ENCODE data around the gene SERPINI1. TPM values are rescaled to one million over a fixed set of nuclear protein-coding genes. Genes with fewer than 3 reads are reported as not detected.

Gene SERPINI1
- total RNA-seq, result 10.6 TPM
- long read RNA-seq, transcript SERPINI1-202 (9 exons, 1,890 nt), result major isoform, 7 of 9 reads
- long read RNA-seq, partial matches to known transcripts, result 0 of 9 reads
- long read RNA-seq, other reads (novel, unspliced or antisense), result 1 of 9 reads

- peak; percentile 87 for DNase-seq
- H3K27ac ChIP-seq (replicated peaks), result peak within 1 kb of the TSS; percentile 96
- intact Hi-C loops (cut with micrococcal nuclease), result no loop called here
- no peaks in the 10 kb centered on the region for H3K36me3 ChIP-seq
- H3K27me3 ChIP-seq (ENCODE audit: low read depth), result no peaks in the 10 kb centered on the region
- TF ChIP-seq CTCF (IDR thresholded peaks at IDR 0.05; ENCODE audit: borderline replicate concordance), result no peak
- H3K4me1 ChIP-seq, result peaks cover 63% of the 10 kb centered on the region
- H3K4me3 ChIP-seq, result peak within 1 kb of the TSS; percentile 96
- no peaks in the 10 kb centered on the region for H3K9me3 ChIP-seq (replicated peaks)
Observed at GRCh38 chr3:167735233-167736138, at the start of gene SERPINI1. TSS of gene SERPINI1 (plus strand) at chr3:167735721. CDS start at chr3:167789129, 53,408 bp downstream.

- no peak for TF ChIP-seq CTCF (IDR thresholded peaks at IDR 0.05; ENCODE audit: borderline replicate concordance)
- Histone ChIP-seq H3K27me3 (ENCODE audit: low read depth) (no peaks in the 10 kb centered on the region), H3K27ac (replicated peaks) (no peak overlapping the region), H3K9me3 (replicated peaks) (no peaks in the 10 kb centered on the region), H3K4me3 (no peak overlapping the region), H3K36me3 (peaks cover 57% of the 10 kb centered on the region), H3K4me1 (no peaks in the 10 kb centered on the region)
- no peak for DNase-seq
- intact Hi-C loops (cut with micrococcal nuclease), result no loop called here
Observed at GRCh38 chr3:167691366-167691765, 44.2 kb upstream of the SERPINI1 start.

GRCh38 chr3:167694121-167694520 is 41.4 kb upstream of the SERPINI1 start:
- no peak overlapping the region for H3K27ac ChIP-seq (replicated peaks)
- peaks cover 15% of the 10 kb centered on the region for H3K4me1 ChIP-seq
- H3K4me3 ChIP-seq, result no peak overlapping the region
- H3K27me3 ChIP-seq (ENCODE audit: low read depth), result no peaks in the 10 kb centered on the region
- no peak for TF ChIP-seq CTCF (IDR thresholded peaks at IDR 0.05; ENCODE audit: borderline replicate concordance)
- intact Hi-C loops (cut with micrococcal nuclease), result no loop called here
- H3K9me3 ChIP-seq (replicated peaks), result no peaks in the 10 kb centered on the region
- no peak for DNase-seq
- H3K36me3 ChIP-seq, result peaks cover 43% of the 10 kb centered on the region

- intact Hi-C loops (cut with micrococcal nuclease), result no loop called here
- Histone ChIP-seq H3K27ac (replicated peaks) (no peak overlapping the region), H3K4me1 (peaks cover 20% of the 10 kb centered on the region), H3K9me3 (replicated peaks) (no peaks in the 10 kb centered on the region), H3K27me3 (ENCODE audit: low read depth) (no peaks in the 10 kb centered on the region), H3K4me3 (no peak overlapping the region), H3K36me3 (peaks cover 31% of the 10 kb centered on the region)
- DNase-seq, result no peak
- TF ChIP-seq CTCF (IDR thresholded peaks at IDR 0.05; ENCODE audit: borderline replicate concordance), result no peak
Observed at GRCh38 chr3:167700046-167700445, 35.5 kb upstream of the SERPINI1 start.

GRCh38 chr3:167700926-167701325 is 34.6 kb upstream of the SERPINI1 start:
- DNase-seq, result no peak
- Histone ChIP-seq H3K4me3 (no peak overlapping the region), H3K9me3 (replicated peaks) (no peaks in the 10 kb centered on the region), H3K27me3 (ENCODE audit: low read depth) (no peaks in the 10 kb centered on the region), H3K36me3 (peaks cover 25% of the 10 kb centered on the region), H3K4me1 (peaks cover 20% of the 10 kb centered on the region), H3K27ac (replicated peaks) (no peak overlapping the region)
- intact Hi-C loops (cut with micrococcal nuclease), result no loop called here
- no peak for TF ChIP-seq CTCF (IDR thresholded peaks at IDR 0.05; ENCODE audit: borderline replicate concordance)

Data from left ventricle myocardium inferior (tissue), 1 donor.